Stimulated activated CD4-positive, alpha-beta T cell treated with anti-CD3 and anti-CD28 coated beads, TNF-alpha, amount 100 ng/mL, for 1 hour (primary cell): ENCODE data around the gene AGFG1.
"Not testable (repeated sequence)": the region's sequence is repeated elsewhere in the genome, so short reads cannot be mapped to it uniquely, and the experiment has no call there.

Experiments
- DNase-seq, 3 donors: peaks; one replicate each; pipeline ENCODE4 v3.0.0-alpha.2; 2020; ENCODE audit warnings: low read depth in 3 of 3, low spot score in 1 of 3

The AGFG1 gene

GRCh38 chr2:227497158-227497557, 25.2 kb downstream of the AGFG1 start:
- DNase-seq = no peak

- DNase-seq = no peak
These were observed 27.8 kb downstream of the AGFG1 start for GRCh38 chr2:227499627-227500300.

- no peak for DNase-seq
These were observed 28.3 kb downstream of the AGFG1 start for GRCh38 chr2:227500301-227500630.

GRCh38 chr2:227503433-227504406, 31.8 kb downstream of the AGFG1 start:
- no peak for DNase-seq

DNA sequence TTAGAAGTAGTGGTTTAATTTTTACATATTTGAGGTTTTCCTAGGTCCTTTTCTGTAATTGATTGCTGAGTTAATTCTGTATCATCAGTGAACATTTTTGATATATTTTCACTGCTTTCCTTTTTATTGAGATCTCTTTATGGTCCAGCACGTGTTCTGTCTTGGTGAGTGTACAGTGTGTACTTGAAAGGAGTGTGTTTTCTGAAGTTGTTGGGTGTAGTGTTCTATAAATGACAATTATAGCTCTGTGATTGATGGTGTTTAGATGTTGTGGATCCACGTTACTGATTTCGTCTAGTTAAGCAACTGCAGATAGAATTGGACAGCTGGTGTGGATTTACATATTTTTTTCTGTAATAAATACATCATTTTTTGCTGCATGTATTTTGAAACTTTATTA, 32.7 kb downstream of the AGFG1 start:
- no peak for DNase-seq

DNA sequence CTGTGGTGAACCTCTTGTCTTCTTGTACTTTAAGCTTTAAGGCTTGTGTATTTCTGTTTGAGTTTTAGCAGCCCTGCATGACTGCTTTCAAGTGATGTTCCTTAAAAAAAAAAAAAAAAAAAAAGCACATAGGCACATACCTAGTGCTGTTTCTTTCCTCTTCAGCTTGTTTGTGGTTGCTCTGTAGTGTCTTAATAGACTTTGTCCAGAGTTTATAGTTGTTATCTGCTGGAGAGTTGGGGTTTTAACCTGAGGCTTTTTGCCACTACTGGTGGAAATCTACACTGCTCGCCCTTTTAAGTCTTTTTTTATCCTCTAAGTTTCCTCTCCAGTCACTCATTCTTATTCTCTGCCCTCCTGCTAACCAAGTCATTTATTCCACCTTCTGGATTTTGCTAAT, 34.5 kb downstream of the AGFG1 start:
- no peak for DNase-seq

DNA sequence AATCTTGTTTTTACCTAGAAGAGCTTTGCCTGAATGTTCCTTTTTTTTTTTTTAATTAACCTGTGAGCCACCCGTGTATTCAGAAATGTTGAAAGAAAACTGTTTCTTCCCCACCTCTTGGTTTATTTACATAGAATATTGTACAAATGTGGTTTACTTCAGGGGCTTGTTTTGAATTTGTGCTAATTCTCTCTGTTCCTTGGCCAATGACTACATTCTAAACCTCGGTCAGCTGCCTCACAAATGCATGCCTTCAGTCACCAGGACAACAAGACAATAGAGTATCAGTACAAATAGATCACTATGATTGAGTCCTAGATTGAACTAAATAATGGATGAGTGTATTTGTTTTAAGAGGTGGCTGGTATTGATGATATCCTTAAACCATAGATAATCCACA, 36.0 kb downstream of the AGFG1 start:
- DNase-seq = no peak

DNA sequence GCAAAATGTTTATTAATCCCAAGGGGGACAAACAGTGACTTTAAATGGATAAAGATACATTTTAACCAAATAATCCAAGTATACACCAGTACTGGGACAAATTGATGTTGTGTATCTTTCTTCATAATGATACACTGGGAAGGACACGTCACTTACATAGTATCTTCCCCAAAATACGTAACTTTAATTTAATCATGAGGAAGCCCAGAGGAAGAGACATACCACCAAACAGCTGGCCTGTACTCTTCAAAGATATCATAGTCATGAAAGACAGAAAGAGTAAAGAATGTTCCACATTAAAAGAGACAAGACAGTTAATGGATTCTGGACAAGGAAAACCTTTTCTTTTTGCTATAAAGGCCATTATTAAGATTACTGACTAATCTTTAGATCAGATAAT, 37.1 kb downstream of the AGFG1 start:
- no peak for DNase-seq

DNA sequence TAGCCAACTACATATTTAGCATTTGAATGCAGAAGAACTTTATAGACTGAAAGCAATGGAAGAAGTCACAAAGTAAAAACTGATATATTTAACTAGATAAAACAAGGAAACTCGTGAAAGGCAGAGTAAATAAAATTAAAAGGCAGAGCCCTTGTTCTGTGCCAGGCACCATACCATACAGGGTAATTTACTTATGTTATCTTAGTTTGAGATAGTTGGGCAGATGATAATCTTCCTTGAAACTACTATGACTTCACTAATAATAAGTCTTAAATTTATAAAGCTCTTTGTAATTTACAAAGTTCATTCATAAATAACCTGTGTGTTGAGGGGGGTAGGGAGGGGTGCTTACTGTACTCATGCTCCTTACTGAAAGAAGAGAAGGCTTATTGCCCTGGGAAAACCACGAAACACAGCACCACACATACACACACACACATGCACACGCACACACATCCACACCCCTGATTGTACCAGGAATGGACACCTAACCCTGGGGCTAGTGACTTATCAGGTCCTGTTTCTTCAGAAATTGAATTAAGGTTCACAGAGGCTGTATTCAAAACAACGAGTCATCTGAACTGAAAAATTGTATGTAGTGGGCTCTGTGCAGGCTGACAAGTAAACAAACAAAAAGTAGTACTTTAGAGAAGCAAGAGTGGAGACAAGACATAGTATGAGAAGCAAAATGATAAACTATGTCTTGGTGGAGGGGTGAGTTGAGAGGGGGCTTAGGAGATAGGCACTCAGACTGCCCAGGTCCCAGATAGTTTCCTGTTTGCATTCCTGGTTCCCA, 38.1 kb downstream of the AGFG1 start:
- no peak for DNase-seq

DNA sequence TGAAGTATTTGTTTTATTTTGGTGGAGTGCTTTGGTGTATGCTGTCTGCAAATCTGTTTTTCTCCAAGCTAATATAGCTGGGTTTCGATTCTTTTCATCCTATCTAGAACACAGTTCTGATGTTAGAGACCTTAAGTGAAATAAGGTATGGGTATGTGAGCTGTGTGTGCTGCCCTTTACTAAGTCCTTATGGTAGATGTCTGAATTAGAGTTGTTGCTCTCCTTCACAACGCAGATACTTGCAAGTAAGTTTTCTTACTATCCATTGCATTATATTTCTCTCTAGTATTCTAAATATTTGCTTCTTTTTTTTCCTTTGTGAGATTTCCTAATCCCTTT, 38.6 kb downstream of the AGFG1 start:
- no peak for DNase-seq

DNA sequence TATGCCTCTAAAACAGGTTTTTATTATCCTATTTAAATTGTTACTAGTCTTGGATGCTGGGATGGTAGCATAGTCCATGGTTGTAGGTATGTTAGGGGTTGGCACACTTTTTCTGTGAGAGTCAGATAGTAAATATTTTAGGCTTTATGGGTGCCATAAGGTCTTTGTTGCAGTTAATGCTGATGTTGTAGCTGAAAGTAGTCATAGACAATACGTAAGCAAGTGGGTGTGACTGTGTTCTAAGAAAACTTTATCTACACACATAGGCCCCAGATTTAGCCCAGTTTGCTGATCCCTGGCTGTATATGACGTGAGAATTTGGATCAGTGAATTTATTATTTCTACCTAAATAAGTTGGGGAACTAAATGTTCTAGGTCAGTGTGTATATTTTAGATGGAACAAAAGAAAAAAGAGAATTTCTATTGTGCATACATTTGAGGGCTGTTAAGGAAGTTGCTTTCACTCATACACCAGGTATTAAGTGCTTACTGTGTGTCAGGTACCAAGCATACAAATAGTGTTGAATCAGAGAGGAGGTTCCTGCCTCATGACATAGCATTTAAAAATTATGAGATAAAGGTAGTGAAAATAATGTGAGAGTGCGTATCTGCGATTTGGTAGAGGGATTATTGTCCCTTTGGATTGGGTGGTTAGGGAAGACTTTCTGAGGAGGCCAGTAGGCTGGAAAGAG, 39.4 kb downstream of the AGFG1 start:
- no peak for DNase-seq

GRCh38 chr2:227511955-227512354, 40.0 kb downstream of the AGFG1 start:
- DNase-seq = no peak

- no peak for DNase-seq
These were observed 41.2 kb downstream of the AGFG1 start for GRCh38 chr2:227513113-227513512.

- DNase-seq = no peak
These were observed 43.8 kb downstream of the AGFG1 start for GRCh38 chr2:227515742-227516141.

DNA sequence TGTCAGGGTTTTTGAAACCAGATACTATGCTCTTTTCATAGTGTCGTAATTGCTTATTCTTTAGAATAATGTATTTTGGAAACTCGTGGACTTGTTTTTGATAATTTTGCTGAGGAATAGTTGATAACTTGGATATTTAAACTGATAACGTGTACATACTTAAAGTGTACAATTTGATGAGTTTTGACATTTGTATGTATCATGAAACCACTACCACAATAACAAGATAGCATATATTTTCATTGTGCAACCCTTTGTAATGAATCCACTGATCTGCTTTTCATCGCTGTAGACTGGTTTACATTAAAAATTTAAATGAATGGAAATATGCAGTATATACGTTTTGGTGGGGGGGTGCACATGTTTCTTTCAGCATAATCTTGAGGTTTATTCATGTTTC, 45.8 kb downstream of the AGFG1 start:
- no peak for DNase-seq

- DNase-seq = not testable (repeated sequence)
These were observed 46.4 kb downstream of the AGFG1 start for GRCh38 chr2:227518278-227518865.

DNA sequence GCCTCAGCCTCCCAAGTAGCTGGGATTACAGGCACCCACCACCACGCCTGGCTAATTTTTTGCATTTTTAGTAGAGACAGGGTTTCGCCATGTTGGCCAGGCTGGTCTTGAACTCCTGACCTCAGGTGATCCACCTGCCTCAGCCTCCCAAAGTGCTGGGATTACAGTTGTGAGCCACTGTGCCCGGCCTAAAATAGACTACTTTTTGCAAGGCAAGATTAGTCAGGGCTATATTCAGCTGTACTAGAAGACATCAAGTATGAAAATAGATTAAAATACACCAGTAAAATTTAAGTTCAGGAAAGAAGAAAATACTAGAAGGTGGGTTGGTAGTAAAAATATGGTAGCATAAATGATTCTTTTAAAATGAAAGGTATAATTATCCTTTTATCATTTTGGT, 49.2 kb downstream of the AGFG1 start:
- DNase-seq = not testable (repeated sequence)

DNA sequence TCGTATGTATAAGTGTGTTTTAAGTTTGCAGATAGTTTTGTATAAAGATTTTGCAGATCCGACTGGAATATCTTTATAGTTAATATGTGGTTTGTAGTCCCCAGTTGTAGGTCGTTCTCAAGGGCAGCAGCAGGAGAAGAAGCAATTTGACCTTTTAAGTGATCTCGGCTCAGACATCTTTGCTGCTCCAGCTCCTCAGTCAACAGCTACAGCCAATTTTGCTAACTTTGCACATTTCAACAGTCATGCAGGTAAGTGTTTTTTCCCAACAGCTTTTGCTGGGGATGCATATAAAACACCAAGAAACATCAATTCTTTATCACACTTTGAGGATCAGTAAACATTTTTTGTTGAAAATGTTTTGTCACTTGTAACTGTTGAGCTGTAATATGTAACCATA, 52.7 kb downstream of the AGFG1 start:
- no peak for DNase-seq

DNA sequence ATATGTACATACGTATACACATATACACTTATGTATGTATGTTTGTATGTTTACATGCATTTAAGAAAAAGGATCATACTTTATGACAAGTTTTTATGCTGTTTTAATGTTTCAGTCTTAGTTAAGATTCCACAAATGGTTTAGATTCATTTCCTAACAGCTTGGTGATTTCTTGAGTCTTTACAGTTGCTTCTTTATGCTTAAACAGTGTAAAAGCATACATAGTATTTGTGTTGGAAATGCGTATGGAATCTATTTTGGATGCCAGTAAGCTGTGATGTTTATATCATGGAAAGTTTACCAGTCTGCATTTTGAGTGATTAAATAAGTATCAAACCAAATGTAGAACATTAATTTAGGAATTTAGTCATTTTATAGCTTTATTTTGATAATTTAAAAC, 55.4 kb downstream of the AGFG1 start:
- DNase-seq = no peak

DNA sequence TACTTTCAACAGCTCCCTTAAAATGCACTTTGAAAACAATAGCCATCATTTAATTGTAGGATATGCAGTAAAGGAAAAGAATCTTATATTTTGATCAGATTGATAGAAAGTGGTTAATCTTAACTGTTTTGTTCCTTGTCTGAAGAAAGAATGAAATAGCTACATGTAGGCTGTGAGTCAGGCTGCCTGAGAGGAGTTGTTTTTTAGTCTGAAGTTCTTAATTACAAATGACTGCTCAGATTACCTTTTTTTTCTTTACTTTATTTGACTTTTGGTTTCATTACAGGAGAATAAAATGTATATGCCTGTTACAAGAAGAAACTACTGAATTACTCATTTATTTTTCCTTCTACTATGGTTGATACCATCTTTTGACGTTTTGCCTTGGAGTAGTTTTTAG, 56.8 kb downstream of the AGFG1 start:
- DNase-seq = no peak

DNA sequence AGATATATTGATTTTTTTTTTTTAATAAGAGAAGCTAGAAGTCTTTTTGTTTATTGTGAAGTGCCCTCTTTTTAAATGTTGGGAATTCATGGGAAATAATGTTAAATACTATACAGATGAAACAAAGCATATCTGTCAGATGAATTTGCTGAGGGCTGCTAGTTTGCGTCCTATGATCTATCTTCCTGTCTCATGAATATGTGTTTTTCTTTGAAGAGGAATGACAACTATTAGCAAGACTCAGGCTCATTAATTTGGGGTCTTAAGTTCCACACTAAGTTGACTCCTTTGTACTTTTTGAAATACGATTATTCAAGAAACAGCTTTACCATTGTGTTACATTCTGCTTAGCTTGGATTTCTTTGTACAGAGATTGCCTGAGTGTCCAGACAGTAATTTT, 57.9 kb downstream of the AGFG1 start:
- DNase-seq = no peak
